HL-60 (cell line): Measurements from ENCODE around the gene KEL.

Source experiments
- DNase-seq, 2 experiments: peaks; one replicate each; pipeline ENCODE4 v3.0.0-alpha.2; 2010 to 2020; ENCODE audit warnings: low read depth in 1 of 2, low spot score in 1 of 2
- H3K27ac ChIP-seq: fragments of 250-450 bp; sonication (Bioruptor Pico); replicated peaks from 2 replicates; pipeline ENCODE4 v1.5.1; 2020; ENCODE audit warnings: mild to moderate bottlenecking, moderate library complexity
- H3K27me3 ChIP-seq: fragments of 250-450 bp; sonication (Bioruptor Pico); 2 replicates; pipeline ENCODE4 v1.5.1; 2021; ENCODE audit warnings: mild to moderate bottlenecking, moderate library complexity; ENCODE audit not compliant: insufficient read depth, poor library complexity, severe bottlenecking
- H3K4me3 ChIP-seq: replicated peaks from 2 replicates; pipeline ENCODE4 v1.5.1; 2011; ENCODE audit warnings: mild to moderate bottlenecking, control low read depth, low read length; ENCODE audit not compliant: insufficient read depth
- GABPA ChIP-seq: IDR thresholded peaks from 2 replicates; pipeline ENCODE4 v1.6.1; 2012; ENCODE audit warnings: low read depth
- POLR2AphosphoS5 ChIP-seq: IDR thresholded peaks from 2 replicates; pipeline ENCODE4 v1.6.1; 2012; ENCODE audit warnings: low read depth
- SPI1 ChIP-seq: IDR thresholded peaks from 2 replicates; pipeline ENCODE4 v1.6.1; 2012; ENCODE audit warnings: low read depth, mild to moderate bottlenecking, borderline replicate concordance
- TF ChIP-seq, protein P1 (sequence below): IDR thresholded peaks from 2 replicates; pipeline ENCODE4 v1.6.1; 2012; ENCODE audit warnings: low read depth; ENCODE audit not compliant: insufficient replicate concordance
- TF ChIP-seq, protein P2 (sequence below): IDR thresholded peaks from one replicate; pipeline ENCODE4 v1.5.1; 2011; ENCODE audit warnings: low read length, control low read depth, inconsistent platforms; ENCODE audit not compliant: insufficient read depth

KEL gene

DNA sequence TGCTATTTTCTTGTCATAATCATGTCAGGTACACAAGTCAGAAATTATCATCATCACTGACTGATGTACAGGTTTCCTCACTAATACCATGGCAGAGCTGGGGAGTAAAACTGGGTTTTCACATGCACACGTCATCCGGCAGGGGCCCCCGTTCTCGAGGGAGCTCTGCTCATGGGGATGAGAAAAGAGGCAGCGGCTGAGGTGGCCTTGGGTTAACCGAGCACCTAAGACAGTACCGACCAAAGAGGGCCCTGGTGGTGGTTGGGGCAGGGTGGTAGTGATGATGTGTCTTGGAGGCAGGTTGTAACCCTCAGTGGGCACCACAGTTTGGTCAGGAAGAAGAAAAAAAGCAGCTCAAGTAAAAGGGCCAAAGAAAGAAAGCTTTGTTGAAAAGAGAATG lies 64.5 kb downstream of the KEL start:
- H3K4me3 ChIP-seq: no peak overlapping the region
- DNase-seq: no peak
- H3K27ac ChIP-seq: no peak overlapping the region
- no peaks in the 10 kb centered on the region for H3K27me3 ChIP-seq
- TF ChIP-seq GABPA: no peak
- TF ChIP-seq SPI1: no peak
- no peak for TF ChIP-seq POLR2AphosphoS5
- TF ChIP-seq, protein P1, sequence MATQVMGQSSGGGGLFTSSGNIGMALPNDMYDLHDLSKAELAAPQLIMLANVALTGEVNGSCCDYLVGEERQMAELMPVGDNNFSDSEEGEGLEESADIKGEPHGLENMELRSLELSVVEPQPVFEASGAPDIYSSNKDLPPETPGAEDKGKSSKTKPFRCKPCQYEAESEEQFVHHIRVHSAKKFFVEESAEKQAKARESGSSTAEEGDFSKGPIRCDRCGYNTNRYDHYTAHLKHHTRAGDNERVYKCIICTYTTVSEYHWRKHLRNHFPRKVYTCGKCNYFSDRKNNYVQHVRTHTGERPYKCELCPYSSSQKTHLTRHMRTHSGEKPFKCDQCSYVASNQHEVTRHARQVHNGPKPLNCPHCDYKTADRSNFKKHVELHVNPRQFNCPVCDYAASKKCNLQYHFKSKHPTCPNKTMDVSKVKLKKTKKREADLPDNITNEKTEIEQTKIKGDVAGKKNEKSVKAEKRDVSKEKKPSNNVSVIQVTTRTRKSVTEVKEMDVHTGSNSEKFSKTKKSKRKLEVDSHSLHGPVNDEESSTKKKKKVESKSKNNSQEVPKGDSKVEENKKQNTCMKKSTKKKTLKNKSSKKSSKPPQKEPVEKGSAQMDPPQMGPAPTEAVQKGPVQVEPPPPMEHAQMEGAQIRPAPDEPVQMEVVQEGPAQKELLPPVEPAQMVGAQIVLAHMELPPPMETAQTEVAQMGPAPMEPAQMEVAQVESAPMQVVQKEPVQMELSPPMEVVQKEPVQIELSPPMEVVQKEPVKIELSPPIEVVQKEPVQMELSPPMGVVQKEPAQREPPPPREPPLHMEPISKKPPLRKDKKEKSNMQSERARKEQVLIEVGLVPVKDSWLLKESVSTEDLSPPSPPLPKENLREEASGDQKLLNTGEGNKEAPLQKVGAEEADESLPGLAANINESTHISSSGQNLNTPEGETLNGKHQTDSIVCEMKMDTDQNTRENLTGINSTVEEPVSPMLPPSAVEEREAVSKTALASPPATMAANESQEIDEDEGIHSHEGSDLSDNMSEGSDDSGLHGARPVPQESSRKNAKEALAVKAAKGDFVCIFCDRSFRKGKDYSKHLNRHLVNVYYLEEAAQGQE: no peak
- TF ChIP-seq, protein P2, sequence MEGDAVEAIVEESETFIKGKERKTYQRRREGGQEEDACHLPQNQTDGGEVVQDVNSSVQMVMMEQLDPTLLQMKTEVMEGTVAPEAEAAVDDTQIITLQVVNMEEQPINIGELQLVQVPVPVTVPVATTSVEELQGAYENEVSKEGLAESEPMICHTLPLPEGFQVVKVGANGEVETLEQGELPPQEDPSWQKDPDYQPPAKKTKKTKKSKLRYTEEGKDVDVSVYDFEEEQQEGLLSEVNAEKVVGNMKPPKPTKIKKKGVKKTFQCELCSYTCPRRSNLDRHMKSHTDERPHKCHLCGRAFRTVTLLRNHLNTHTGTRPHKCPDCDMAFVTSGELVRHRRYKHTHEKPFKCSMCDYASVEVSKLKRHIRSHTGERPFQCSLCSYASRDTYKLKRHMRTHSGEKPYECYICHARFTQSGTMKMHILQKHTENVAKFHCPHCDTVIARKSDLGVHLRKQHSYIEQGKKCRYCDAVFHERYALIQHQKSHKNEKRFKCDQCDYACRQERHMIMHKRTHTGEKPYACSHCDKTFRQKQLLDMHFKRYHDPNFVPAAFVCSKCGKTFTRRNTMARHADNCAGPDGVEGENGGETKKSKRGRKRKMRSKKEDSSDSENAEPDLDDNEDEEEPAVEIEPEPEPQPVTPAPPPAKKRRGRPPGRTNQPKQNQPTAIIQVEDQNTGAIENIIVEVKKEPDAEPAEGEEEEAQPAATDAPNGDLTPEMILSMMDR: no peak

DNA sequence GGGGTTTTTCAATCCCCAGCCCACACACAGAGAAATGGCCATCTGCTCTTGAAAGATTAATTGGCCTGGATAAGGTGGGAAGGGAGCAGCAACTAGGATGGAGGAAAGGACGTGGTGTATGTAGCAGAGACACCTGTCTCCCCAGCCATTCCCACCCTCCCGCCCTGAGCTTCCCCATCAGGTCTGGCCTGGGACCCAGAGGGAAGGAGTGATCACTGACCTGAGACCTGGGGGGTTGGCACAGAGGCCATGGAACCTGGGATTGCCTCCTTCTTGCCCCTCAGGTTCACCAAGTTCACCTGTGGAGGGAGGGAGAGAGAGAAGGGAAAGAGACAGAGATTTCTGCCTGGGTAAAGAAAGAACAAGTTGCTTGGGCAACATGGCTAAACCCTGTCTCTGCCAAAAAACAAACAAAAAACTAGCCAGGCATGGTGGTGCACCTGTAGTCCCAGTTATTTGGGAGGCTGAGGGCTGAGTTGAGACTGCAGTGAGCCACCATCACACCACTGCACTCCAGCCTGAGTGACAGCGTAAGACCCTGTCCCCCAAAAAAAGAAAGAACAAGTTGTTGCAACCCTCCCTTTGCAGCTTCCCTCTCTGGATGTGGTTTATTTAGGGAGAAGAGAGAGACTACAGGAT lies 65.3 kb downstream of the KEL start:
- no peak overlapping the region for H3K27ac ChIP-seq
- no peak for DNase-seq
- no peaks in the 10 kb centered on the region for H3K27me3 ChIP-seq
- no peak overlapping the region for H3K4me3 ChIP-seq
- TF ChIP-seq, protein P2: no peak
- no peak for TF ChIP-seq GABPA
- TF ChIP-seq, protein P1: no peak
- no peak for TF ChIP-seq SPI1

DNA sequence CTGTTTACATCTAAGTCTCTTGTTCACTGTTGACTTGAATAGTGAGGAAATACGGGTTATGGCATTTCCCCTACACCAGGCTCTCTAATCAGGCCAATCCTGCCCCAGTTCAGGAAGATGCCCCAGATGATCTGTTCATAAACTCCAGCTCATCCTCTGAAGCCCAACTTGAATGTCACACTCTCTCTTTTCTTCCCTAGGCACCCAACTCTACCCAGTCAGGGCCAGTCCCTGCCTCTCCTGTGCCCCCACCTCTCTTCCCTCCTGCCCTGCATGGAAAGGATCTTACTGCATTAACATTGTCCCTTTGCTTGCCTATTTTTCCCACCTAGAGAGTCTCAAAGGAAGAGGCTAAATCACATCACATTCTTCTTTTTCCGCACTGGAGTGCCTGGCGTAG lies 66.0 kb downstream of the KEL start:
- Histone ChIP-seq H3K4me3 (no peak overlapping the region), H3K27me3 (no peaks in the 10 kb centered on the region), H3K27ac (no peak overlapping the region)
- TF ChIP-seq, protein P2: no peak
- TF ChIP-seq, protein P1: no peak
- no peak for DNase-seq
